ENCODE results near the gene NKAIN2.

NKAIN2 gene

GRCh38 chr6:124033501-124033900 is 229.8 kb downstream of the NKAIN2 start:
- no peak for DNase-seq (ENCODE audit: low read depth)

DNA sequence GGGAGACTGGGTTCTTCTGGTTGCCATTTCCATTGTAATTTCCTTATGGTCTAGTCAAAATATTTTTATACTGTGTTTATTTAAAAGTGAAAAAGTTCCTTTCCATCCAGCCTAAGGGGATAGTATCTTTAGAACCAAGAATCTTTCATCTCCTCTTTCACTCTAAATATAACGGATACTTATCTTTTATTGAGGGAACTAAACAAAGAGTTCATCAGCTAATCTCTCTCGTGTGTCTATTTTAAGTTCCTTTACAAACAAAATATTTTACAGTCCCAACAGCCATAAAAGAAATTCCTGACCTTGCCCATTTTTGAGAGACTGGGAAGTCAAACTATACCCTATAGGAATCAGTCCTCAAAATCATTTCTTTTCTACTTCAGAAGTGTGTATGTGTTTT is 232.7 kb downstream of the NKAIN2 start:
- DNase-seq (ENCODE audit: low read depth): no peak

- DNase-seq (ENCODE audit: low read depth): no peak
Observed at GRCh38 chr6:124040655-124041054, 237.0 kb downstream of the NKAIN2 start.

- DNase-seq (ENCODE audit: low read depth): no peak
Observed at GRCh38 chr6:124052120-124052519, 248.5 kb downstream of the NKAIN2 start.

DNA sequence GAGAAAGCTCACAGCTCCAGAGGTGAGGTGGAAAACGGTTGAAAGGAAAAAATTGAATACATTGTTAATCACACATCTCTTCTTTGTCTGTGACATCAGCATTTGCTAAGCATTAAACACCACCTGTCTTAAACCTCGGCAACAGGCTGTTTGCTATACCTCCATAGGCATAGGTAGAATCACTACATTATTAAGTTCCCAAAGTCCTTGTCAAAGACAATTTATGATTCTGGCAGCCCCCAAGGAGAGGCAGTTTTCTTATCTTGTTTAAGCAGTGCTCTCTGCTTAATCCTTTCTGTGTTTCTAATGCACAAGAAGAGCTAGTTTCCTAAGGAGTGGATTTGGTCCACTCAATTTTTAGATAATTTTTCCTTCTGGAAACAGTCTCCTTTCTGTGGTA is 249.7 kb downstream of the NKAIN2 start:
- DNase-seq (ENCODE audit: low read depth): no peak

DNA sequence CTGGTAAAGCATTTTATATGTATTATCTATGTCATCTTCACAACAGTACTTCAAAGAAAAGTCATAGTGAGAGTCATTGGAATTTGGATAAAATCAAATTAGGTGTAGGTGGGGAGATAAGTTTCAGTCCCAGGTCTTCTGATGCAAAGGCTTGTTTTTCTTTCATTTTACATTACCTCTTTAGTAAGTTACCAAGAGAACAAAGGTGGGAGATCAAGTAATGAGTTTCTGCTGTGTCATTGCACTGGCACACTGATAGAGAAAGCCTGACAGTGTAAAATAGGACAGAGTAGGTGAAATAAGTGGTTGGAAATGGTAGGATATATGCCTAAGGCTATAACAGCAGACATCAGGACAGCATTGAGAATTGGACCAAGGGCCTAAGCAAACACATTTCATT is 250.4 kb downstream of the NKAIN2 start:
- DNase-seq (ENCODE audit: low read depth): no peak

DNA sequence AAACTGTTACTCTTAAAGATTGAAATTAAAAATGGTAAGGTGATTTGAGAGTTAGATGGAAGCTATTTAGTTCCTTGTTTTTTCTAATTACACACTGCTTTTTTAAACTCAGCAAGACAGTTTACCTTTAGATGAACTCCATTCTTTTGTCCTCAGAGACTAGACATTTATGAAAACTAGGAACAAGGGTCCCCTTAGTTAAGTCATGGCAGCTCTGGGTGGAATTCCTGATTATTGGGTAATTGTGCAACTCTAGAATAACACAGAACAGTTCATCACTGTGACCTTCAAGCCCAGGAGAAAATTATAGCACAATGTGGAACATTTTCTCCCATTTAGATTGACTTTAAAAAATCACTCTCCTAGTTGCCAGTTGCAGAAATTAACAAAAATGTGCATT is 251.7 kb downstream of the NKAIN2 start:
- DNase-seq (ENCODE audit: low read depth): no peak

GRCh38 chr6:124055963-124056362 is 252.3 kb downstream of the NKAIN2 start:
- DNase-seq (ENCODE audit: low read depth): no peak

- DNase-seq (ENCODE audit: low read depth): no peak
Observed at GRCh38 chr6:124056407-124057334, 253.0 kb downstream of the NKAIN2 start.

- no peak for DNase-seq (ENCODE audit: low read depth)
Observed at GRCh38 chr6:124057461-124057860, 253.8 kb downstream of the NKAIN2 start.

DNA sequence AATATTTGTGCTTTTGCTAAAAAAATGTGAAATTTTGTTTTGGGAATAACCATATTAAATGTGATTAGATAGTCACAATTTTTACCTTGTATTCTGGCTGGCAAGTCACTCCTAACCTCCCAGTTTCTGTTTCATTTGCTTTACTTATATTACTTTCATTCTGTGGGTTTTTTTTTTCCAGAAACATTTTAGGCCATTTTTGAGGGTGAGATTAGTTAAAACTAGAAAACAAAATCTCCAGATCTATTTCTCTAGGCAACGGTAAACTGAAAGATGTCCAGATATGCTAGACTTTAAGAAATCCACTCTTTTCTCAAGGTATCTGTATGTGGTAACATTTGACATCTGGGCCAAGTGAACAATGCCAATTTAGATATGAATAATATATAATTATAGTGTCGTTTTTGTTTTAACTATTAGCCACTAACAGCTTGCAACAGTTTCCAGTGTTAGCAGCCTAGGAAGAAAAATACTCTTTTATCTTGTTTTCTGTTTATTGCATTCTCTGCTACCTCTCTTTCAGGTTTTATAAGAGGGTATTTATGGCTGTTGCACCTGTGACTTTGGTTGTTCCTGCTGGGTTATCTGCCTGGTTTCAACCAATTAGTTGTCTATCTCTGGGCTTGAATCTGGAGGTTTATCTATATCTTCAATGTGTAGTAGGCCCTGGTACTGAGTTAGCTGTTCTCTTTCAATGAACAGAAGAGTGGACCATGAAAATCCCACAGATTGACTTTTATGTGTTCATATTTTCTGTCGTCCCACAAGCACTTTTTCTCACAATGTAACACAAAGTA is 260.9 kb downstream of the NKAIN2 start:
- DNase-seq (ENCODE audit: low read depth): no peak

GRCh38 chr6:124066269-124066668 is 262.6 kb downstream of the NKAIN2 start:
- DNase-seq (ENCODE audit: low read depth): no peak

- no peak for DNase-seq (ENCODE audit: low read depth)
Observed at GRCh38 chr6:124066946-124067552, 263.4 kb downstream of the NKAIN2 start.

DNA sequence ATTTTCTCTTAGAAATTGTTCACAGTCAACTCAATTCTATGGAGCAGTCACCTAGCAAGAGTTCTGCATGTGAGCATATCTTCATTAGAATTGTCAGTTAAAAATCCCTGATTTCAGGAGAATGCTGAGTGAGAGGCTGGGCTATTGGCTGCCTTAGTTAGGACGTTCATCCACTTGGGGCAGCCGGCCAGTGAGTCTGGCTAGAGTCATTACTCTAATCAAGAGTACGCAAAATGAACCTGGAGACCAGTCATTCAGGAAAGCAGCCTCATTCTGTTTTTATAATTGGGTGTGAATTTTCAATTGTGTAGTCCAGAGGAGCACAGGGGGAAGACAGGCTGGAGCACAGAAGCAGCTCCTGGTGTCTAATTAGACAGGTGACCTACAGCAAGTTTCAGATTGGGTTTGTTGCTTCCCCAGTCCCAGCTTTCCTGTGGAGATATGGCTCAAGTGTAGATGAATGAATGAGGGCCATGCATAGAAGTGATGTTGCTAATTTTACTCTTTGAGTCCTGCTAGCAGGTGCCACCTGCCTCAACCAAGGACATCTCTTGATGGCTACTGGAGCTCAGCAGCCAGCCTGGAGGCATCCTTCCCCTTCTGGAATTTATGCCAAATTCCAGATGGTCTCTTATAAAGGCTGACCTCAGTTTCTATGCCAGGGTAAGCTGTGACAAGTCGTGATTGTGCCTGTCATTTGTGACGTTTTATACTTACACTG is 265.7 kb downstream of the NKAIN2 start:
- DNase-seq (ENCODE audit: low read depth): no peak

DNA sequence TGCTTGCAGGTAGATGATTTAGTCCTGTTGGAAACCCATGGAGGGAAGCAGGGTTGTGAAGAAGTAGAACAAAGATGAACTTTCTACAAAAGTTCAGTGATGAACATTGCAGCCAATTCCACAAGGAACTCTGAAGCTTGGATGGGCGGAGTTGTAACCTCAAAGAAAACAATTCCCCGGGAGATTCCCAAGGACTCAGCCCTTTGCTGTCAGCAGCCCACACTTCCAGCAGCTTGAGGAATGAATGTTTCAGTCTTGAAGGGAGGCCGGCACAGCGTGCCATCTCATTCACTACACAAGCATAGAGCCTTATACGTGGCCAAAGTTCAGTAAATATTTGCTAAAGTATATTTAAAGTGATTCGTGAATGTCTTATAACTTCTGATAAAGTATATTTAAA is 269.4 kb downstream of the NKAIN2 start:
- DNase-seq (ENCODE audit: low read depth): no peak

- no peak for DNase-seq (ENCODE audit: low read depth)
Observed at GRCh38 chr6:124073820-124074587, 270.3 kb downstream of the NKAIN2 start.

DNA sequence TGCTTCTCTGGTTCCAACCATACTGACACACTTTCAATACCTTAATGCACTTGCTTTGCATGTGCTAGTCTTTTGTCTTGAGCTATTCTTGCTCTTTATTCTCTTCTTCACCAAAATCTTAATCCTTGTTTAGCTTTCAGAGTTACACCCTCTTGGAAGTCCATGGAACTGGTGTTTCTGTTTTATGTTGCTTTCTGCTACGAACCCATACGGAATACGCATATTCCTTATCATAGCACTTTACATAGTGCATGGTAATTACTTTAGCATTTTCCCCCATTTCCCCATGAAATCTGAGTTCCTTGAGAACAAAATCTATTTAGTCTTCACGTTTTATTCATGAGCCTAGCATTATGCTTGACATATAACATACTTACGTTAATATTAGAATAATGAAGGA is 270.9 kb downstream of the NKAIN2 start:
- DNase-seq (ENCODE audit: low read depth): no peak

- no peak for DNase-seq (ENCODE audit: low read depth)
Observed at GRCh38 chr6:124076336-124077048, 272.8 kb downstream of the NKAIN2 start.

DNA sequence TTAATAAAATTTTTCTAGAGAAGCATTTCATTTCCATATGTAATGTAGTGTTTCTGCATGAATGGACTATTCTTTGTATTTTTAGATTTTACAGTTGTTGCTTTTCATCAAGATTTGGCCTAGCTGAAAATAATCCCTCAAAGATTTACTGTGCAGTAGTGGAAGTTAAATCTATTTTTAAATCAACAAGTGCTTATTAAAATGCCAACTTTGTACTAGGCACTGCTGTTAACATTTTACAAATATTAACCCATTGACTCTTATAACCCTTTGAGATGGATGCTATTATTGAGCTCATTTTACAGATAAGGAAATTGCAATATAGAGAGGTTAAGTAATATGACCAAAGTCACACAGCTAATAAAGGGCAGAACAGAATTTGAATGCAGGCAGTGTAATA is 274.5 kb downstream of the NKAIN2 start:
- no peak for DNase-seq (ENCODE audit: low read depth)

DNA sequence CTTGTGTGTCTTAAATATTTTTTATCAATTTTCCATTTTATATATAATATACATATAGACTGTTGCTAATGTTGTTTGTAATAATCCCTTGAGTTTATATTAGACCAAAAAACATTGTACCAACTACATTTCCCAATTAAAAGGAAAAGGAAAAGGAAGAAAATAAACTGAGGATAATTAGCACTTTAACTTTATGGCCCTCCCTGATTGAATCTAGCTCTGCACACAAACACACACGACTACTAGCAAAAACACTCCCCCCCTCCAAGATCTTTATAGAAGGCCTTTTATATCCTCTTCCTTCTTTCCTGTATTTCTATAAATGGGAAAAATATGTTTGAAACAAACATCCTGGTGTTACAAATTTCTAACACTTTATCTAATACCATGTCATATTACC is 276.8 kb downstream of the NKAIN2 start:
- no peak for DNase-seq (ENCODE audit: low read depth)

DNA sequence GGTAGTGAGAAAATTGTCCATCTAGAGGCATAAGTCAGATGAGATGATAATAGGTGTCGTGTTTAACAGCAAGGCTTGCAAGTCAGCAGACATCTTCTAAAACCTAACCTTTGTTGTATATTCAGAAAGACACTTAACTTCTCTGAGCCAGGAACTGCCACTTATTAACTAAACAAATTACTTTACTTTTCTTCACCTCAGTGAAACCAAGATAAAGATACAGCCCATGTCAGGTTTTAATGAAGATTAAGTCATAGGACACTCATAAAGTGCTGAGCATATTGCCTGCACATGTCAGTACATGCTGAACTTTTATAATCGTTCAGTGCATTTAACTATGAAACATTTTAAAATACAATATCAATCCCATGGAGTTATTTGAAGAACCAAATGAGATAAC is 286.8 kb downstream of the NKAIN2 start:
- DNase-seq (ENCODE audit: low read depth): no peak

Measured in activated T-helper 1 cell treated with Interleukin-2 at 50 U/mL for 16 hours (primary cell).